CD4-positive, alpha-beta T cell treated with Interleukin-15 for 1 hour (primary cell): ENCODE measurements around the gene PAN3.
"Not testable (repeated sequence)": the region's sequence is repeated elsewhere in the genome, so short reads cannot be mapped to it uniquely, and the experiment has no call there.

ENCODE experiments used
- DNase-seq: peaks from one replicate; pipeline ENCODE4 v3.0.0-alpha.2; 2020

The PAN3 gene, protein sequence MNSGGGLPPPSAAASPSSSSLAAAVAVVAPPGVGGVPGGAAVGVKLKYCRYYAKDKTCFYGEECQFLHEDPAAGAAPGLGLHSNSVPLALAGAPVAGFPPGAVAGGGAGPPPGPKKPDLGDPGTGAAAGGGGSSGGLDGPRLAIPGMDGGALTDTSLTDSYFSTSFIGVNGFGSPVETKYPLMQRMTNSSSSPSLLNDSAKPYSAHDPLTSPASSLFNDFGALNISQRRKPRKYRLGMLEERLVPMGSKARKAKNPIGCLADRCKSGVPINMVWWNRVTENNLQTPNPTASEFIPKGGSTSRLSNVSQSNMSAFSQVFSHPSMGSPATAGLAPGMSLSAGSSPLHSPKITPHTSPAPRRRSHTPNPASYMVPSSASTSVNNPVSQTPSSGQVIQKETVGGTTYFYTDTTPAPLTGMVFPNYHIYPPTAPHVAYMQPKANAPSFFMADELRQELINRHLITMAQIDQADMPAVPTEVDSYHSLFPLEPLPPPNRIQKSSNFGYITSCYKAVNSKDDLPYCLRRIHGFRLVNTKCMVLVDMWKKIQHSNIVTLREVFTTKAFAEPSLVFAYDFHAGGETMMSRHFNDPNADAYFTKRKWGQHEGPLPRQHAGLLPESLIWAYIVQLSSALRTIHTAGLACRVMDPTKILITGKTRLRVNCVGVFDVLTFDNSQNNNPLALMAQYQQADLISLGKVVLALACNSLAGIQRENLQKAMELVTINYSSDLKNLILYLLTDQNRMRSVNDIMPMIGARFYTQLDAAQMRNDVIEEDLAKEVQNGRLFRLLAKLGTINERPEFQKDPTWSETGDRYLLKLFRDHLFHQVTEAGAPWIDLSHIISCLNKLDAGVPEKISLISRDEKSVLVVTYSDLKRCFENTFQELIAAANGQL

DNA sequence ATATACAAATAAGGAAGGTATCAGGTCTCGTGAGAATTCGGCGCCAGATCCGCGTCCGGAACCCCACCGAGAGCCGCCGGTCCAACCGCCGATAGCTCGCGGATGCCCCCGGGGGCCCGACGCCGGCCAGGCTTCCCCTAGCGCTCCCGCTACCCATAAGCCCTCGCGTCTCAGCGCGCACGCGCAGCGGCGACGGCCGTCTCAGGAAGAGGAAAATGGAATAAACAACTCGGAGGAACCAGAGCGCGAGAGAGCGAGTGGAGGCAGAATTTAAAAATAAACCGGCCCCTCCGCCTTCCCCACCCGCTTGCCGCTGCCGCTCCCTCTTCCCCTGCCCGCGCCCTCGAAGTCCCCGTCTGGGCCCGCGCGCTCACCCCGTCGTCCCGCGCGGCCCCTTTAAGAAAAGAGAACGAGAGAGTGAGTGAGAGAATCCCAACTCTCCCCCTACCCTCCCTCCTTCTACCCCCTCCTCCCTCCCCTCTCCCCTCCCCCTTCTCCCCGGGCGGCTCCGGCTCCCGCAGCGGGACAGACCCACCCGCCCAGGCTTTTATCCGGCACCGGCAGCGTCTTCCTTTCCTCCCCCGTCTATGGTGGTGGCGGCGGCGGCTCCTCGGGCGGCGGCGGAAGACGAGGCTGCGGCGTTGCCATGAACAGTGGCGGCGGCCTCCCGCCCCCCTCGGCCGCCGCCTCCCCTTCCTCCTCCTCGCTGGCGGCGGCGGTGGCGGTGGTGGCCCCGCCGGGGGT, at the start of gene PAN3:
PAN3 (plus strand) TSS at position 534 of the 744 bp plus-strand sequence; CDS start at position 647, 113 bp downstream.
- peak; percentile 93 for DNase-seq

DNA sequence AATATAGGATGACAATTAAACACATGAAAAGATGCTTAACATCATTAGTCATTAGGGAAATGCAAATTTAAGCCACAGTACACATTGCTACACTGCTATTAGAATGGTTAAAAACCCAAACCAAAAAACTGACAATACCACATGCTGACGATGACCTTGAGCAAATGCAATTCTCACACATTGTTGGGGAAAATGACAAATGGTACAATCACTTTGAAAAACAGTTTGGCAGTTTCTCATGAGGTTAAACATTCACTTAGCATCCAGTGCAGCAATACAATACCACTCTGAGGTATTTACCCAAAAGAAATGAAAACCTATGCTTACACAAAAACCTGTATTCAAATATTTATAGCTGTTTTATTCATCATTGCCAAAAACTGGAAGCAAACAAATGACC, 49.3 kb upstream of the PAN3 start:
- DNase-seq = no peak

DNA sequence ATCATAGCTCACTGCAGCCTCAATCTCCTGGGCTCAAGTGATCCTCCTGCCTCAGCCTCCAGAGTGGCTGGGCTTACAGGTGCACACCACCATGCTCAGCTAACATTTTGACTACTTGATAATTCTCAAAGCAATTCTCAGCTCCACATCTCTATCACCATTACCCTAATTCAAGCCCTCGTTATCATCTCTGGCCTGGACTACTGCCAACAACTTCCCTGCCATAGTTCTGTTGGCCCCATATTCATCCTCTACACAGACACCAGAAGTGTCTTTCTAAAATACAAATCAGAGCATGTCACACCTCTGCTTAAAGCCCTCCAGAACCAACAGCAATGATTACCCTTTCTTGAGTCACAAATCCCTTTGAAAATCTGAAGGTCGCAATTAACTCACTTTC, 45.9 kb upstream of the PAN3 start:
- DNase-seq = no peak

DNA sequence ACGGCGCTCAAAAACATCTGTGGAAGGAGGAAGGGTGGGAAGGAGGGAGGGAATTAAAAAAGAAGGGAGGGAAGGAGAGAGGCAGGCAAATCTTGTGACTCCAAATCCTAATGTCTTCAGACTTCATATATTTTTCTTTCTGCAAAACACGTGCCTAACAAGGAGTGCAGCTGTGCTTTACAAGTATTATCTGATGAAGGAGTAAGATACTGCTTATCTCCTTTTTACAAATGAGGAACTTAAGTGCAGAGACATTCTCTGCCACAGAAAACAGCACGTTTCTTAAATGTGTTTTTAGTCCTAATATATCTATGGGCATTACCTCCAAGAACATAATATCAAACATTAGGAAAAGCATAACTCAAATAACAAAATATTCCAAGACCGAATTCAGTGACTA, 44.5 kb upstream of the PAN3 start:
- DNase-seq = no peak

DNA sequence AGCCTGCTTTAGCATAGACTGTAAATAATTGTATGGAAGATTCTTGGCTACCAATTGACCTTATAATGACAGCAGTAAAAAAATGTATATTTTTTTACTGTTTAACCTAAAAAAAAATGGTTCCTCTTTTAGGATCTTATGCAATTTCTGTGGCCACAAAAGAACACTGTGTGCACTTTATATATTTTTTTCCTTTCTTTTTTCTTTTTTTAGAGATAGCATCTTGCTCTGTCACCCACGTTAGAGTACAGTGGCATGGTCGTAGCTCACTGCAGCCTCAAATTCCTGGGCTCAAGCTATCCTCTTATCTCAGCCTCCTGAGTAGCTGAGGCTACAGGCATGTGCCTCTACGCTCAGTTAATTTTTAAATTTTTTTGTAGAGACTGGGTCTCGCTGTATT, 44.0 kb upstream of the PAN3 start:
- DNase-seq = no peak

DNA sequence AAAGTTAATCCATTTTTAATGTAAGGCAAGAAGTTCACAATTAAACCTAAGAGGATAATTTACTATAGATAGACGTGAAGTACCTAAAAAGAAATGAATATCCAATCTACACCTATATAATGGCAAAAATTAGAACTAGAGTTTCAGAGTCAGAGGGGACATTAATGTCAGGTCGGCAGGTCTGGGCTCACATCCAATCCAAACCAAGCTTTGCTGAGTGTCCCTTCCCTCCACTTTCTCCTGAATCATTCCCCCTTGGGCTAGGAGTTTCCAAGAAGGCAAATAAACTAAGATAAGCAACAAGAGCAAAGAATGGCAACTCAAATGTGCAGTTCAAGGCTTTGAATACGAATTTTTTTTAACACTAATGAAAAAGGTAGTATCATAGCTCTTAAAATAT, 40.8 kb upstream of the PAN3 start:
- no peak for DNase-seq

DNA sequence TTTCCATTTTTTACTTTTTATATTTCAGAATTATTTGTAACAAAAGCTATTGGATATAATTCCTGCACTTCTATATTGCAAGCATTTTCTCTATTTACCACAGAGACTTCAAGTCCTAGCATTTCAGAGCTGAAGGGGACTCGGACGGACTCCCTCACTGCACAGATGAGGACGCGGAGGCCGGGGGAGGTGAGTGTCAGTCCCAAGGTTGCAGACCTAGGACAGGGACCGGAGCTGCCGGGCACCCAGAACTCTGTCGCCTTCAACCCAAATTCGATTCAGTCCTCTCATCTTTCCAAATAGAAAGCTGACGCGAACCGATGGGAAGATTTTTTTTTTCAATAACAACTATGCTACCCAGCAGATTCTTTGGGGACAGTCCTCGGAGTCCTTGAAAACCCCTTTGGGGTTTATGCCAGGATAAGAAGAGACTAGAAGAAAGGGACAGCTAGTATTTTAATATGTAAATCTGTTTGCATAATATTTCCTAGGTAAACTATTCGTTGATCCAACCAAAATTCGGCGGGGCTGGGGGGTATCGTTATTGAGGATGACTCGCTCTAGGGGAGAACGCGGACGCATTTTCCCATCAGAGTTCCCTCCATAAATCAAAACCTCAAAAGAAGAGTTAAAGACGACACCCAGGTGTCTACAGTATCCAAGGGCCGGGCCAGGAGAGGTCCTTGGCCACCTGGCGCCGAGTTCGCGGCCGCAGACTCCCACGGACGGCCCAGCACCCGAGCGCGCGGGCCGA, 38.8 kb upstream of the PAN3 start:
- no peak for DNase-seq

DNA sequence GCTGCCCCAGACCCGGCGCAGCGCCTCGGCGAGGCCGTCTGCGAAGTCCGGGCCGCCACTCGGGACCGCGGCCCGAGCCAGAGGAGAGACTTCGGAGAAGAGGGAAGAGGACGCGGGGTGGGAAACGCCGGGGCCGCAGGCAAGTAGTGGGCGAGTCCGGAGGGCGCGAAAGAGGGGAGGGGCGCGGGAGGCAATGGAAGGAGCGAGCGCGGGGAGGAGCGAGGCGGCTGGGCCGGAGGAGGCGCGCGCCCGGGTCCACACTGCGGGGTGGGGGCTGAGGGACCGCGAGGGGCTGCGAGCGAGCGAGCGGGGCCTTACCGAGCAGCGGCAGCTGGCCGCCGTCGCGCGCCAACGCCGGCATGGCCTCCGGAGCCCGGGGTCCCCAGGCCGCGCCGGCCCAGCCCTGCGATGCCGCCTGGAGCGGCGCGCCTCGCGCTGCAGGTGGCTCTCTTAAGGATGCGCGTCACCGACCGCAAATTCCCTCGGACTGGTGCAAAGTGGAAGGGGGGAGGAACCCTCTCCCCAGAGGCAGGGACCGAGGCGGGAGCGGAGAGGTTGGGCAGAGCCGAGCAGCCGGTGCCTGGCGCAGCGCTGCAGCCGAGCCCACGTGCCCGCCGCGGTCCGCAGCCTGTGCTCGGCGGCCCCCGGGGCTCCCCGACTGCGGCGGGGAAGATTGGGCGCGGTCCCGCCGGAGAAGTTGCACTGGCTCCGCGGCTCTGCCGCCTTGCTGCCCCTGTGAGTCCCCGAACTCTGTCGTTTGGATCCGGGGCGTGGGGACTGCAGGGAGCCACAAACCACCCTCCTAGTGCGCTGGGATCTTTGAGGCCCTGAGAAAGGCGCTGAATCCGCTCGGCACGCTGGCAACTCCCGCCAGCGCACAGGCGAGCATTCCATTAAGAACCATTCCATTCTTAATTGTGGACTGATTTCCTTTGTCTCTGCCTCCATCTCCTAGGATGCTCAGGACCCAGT, 37.9 kb upstream of the PAN3 start, which contains the start of gene FLT3:
FLT3 (minus strand) TSS at position 427 of the 972 bp plus-strand sequence; CDS start at position 361, 66 bp downstream.
- peak; percentile 51 for DNase-seq

DNA sequence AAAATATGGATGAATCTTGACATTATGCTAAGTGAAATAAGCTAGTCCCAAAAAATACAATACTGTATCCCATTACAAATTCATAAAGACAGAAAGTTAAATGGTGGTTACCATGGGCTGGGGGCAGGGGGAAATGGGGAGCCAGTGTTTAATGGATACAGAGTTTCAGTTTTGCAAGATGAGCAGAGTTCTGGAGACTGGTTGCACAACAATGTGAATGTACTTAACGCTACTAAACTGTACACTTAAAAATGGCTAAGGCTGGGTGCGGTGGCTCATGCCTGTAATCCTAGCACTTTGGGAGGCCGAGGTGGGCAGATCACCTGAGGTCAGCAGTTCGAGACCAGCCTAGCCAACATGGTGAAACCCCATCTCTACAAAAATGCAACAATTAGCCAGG, 36.5 kb upstream of the PAN3 start:
- not testable (repeated sequence) for DNase-seq

DNA sequence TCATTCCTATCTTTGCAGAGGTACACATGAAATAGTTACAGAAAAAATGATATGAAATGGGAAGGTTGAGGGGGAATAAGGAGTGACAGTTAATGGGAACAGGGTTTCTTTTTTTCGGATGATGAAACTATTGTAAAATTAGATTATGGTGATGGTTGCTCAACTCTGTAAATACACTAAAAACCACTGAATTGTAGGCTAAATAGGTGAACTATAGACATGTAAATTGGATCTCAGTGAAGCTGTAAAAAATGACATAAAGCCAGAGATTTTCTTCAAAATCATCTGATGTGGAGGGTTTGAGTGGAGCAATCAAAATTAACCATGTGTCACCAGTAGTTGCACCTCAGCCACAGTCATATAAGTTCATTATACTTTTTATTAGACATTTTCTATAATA, 31.4 kb upstream of the PAN3 start:
- no peak for DNase-seq

DNA sequence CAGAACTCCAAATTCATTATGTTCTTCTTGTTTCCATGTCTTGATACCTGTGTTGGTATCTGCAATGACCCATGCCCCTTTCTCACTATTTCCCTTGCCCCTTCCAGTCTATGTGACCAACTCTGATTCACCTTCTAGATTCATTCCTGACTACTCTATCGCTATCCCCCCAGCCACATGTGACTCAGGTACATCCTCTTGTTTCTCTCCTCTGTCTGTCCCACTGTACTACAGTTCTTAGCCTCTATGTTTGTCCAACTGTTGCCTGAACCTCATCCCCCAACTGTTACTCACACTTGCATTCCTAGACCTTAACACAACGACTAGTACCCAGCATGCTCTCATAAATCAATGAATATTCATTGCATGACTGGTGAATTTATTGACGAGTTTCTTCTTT, 27.9 kb upstream of the PAN3 start:
- DNase-seq = no peak

DNA sequence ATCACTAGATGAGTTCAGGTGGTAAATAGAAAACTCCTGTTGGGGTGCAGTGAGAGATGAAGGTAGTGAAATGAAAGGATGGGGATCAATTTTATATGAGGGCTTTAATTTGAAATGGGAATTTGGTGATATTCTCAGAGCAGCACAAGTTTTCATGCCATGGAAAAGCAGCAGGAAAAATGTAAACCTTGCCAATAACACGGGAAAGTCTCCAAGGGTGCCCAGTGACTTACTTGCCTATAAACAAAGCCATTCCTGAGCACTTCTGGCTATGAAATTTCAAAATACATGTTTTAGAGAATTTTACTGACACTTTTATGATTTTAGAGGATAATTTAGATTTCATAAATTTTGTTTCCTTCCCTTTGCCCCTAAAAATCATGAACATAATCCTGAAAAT, 21.6 kb upstream of the PAN3 start:
- no peak for DNase-seq

DNA sequence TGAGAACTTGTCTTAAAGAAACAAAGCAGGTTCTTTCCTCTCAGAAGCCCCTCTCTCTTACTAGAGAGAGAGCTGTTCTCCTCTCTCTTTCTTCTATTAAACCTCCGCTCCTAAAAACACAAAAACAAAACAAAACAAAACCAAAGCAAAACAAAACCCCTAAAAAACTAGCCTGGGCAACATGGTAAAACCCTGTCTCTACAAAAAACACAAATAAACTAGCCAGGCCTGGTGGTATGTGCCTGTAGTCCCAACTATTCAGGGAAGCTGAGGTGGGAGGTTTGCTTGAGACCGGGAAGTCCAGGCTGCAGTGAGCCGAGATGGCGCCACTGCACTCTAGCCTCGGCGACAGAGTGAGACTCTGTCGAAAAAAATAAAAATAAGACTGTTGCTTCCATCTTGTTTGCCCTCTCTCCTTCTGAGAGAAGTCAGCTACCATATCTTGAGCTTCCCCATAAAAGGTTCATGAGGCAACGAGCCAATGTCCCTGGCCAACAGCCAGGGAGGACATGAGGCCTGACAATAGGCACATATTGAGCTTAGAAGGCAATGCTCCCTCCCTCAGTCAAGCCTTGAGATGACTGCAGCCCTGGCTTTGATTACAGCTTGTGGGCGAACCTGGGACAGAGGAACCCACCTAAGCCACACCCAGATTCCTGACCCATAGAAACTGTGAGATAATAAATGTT, 20.5 kb upstream of the PAN3 start:
- DNase-seq = no peak

DNA sequence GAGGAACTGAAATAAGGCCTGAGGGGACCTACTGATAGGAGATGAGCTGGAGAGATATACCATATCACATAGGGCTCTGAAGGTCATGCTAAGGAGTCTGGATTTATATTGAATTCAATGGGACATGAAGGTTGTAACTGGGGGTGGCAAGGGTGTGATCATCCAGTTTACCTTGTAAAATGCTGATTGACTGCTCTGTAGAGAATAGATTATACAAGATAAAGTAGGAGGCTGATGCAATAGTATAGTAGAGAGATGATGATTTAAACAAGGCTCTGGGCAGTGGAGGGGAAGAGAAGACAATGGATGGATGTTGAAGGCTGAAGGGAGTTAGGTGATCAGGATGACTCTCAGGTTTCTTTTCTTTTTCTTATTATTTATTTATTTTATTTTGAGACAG, 18.0 kb upstream of the PAN3 start:
- DNase-seq = no peak

DNA sequence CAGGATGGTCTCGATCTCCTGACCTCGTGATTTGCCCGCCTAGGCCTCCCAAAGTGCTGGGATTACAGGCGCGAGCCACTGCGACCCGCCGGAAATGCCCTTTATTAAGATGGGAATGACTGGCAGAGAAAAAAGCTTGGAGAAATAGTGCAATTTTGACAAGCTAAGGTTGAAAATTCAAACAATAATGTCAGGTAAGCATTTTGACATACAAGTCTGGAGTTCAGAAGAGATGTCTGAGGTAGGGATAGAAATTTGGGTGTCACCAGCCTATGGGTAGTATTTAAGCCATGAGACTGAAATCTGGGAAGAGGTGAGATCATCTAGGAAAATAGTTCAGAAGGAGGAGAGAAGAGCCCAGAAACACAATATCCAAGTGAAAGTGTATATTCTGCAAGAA, 17.1 kb upstream of the PAN3 start:
- DNase-seq = no peak

DNA sequence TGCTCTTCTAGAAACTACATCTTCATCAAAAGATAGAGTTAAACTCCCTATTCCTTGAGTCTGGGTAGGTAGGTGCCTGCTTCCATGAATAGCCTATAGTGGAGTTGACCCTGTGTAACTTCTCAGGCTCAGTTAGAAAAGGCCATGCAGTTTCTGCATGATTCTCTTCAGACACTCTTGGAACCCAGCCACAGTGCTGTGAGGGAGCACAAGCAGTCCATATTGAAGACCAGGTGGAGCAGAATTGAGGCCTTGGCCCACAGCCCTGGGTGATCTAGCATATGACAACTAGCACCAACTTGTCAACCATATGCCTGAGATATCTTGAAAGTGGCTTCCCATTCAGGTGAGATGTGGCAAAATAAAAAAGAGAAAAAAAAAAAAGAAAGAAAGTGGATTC, 10.3 kb upstream of the PAN3 start:
- no peak for DNase-seq

DNA sequence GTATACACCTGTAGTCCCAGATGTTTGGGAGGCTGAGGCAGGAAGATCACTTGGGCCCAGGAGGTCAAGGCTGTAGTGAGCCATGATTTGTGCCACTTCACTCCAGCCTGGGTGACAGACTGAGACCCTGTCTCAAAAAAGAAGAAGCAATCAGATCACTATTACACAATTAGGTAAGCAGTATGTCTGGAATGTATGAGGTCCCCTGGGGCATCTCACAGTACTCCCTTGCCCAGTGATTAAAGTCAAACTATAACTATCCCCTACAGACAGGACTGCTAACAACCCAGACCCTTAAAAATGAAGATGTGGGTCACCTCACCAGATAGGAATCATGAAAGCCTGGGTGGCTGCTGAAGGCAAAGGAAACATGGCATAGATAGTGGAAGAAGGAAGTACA, 9.4 kb upstream of the PAN3 start:
- DNase-seq = no peak

DNA sequence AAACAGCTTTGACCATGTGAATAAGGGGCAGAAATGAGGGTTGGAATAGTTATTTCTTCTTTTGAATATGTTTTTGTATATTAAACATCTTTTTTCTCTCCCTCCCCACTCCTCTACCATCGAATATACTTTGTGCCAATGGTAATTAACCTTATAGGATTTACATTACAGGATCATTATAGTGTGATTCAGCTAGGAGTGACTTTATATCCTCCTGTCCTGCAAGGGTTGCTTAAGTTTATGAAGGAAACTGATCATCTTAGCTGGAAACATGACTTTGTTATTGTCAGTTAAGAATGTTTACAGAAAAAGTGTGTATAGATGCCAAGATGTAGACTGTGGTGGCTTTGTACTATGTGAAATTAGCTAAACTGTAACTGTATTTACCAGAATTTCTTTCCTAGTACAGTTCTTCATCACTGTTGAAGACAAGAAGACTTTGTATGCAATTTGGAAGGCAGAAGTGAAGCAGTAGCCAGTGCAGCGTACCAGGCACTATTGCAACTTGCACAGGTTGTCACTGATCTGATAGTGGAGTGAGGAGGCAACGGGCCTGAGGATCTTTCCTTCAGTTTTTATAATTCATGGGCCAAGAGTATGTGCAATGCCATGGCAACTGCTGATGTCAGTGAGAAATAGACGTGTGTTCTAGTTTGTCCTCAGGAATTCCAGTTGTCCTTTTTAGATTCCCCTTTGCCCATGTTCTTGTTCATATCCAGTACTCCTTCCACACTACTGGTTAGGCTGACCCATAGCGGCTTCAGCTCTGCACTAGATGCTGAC, 8.2 kb upstream of the PAN3 start:
- no peak for DNase-seq

DNA sequence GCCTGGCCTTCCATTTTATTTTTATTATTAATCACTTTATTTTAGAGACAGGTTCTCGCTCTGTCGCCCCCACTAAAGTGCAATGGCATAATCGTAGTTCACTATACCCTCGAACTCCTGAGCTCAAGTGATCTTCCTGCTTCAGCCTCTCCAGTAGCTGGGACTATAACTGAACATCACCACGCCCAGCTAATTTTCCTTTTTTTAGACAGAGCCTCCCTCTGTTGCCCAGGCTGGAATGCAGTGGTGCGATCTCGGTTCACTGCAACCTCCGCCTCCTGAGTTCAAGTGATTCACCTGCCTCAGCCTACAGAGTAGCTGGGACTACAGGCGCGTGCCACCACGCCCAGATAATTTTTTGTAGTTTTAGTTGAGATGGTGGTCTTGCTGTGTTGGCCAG, 6.7 kb upstream of the PAN3 start:
- no peak for DNase-seq

DNA sequence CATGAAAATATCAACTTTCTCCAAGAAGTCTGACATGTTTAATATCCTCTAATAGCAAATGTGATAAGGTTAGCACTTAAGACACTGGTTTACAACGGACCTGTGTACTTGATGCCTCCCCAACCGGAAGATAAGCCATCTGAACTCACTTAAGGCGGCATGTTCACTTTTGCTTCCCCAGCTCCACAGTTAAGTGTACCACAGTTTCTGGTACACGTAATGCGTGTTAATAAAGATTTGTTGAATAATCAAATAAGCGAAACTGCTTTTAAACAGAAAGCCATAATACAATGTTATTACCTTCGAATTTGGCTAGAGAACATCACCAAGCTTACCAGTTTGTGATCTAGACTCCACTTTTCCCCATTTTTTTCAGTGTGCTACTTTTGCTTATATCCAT, 1.4 kb upstream of the PAN3 start:
- no peak for DNase-seq
